H1 (cell line): Measurements from ENCODE around the gene P3H3. TPM values are rescaled to one million over a fixed set of nuclear protein-coding genes. Genes with fewer than 3 reads are reported as not detected.

Experiments used
- CTCF ChIA-PET: fragments of 300-600 bp; sonication (Branson Sonifier 250); formaldehyde crosslinking; loops from one replicate; lab custom pipeline; 2021; ENCODE audit not compliant: partially characterized antibody; lab: Charles Lee
- POLR2A ChIA-PET: fragments of 300-600 bp; sonication (Branson Sonifier 250); formaldehyde crosslinking; loops from one replicate; lab custom pipeline; 2021; ENCODE audit warnings: inconsistent platforms; ENCODE audit not compliant: partially characterized antibody; lab: Charles Lee
- DNase-seq, 2 experiments: peaks; one replicate each; pipeline versions ENCODE4 v3.0.0 to v3.0.0-alpha.2; 2010 to 2022; ENCODE audit warnings: low spot score in 2 of 2, low read depth in 1 of 2, mixed read lengths in 1 of 2
- FAIRE-seq: peaks from 2 replicates; lab custom pipeline; 2011; peaks lifted over from hg19 to GRCh38; lab: Jason Lieb, UNC
- H2AFZ ChIP-seq: 2 replicates; pipeline ENCODE4 v1.8.1; 2012; ENCODE audit warnings: low read length, inconsistent platforms
- H2AK5ac ChIP-seq: 2 replicates; pipeline ENCODE4 v1.6.1; 2013; ENCODE audit warnings: low read depth, low read length
- H2BK120ac ChIP-seq: replicated peaks from 2 replicates; pipeline ENCODE3; 2013; ENCODE audit warnings: low read depth, low read length, inconsistent platforms
- H2BK12ac ChIP-seq: 2 replicates; pipeline ENCODE4 v1.6.1; 2013; ENCODE audit warnings: low read depth, low read length
- H2BK15ac ChIP-seq: 2 replicates; pipeline ENCODE4 v1.6.1; 2013; ENCODE audit warnings: low read length
- H2BK20ac ChIP-seq: 2 replicates; pipeline ENCODE4 v1.6.1; 2013; ENCODE audit warnings: low read length
- H2BK5ac ChIP-seq: 2 replicates; pipeline ENCODE4 v1.6.1; 2013; ENCODE audit warnings: low read depth, low read length
- H3K14ac ChIP-seq: 2 replicates; pipeline ENCODE4 v1.6.1; 2013; ENCODE audit warnings: inconsistent platforms; ENCODE audit not compliant: insufficient read length
- H3K18ac ChIP-seq: 2 replicates; pipeline ENCODE4 v1.6.1; 2013; ENCODE audit warnings: low read length; ENCODE audit errors: extremely low read depth
- H3K23ac ChIP-seq: 2 replicates; pipeline ENCODE4 v1.6.1; 2013; ENCODE audit warnings: inconsistent platforms; ENCODE audit not compliant: insufficient read length
- H3K23me2 ChIP-seq: 2 replicates; pipeline ENCODE4 v1.6.1; 2013; ENCODE audit warnings: low read depth, low read length
- H3K27ac ChIP-seq: 2 replicates; pipeline ENCODE4 v1.6.1; 2011; ENCODE audit warnings: low read depth, low read length, inconsistent platforms
- H3K27me3 ChIP-seq, 4 experiments: replicated peaks in 1 of 4; 1 replicate in 1 of 4; 2 replicates in 3 of 4; pipeline versions ENCODE4 v1.6.1 to v1.8.1; 2011 to 2013; ENCODE audit warnings: low read length in 3 of 4, mild to moderate bottlenecking in 3 of 4, inconsistent platforms in 2 of 4, mixed read lengths in 2 of 4, moderate library complexity in 1 of 4; ENCODE audit not compliant: control insufficient read depth in 3 of 4, insufficient read depth in 3 of 4; ENCODE audit errors: extremely low read depth in 1 of 4
- H3K36me3 ChIP-seq, 4 experiments: 2 replicates each; pipeline versions ENCODE4 v1.6.1 to v1.8.1; 2011 to 2013; ENCODE audit warnings: mild to moderate bottlenecking in 4 of 4, low read length in 3 of 4, moderate library complexity in 2 of 4, control low read depth in 1 of 4, inconsistent platforms in 1 of 4; ENCODE audit not compliant: insufficient read depth in 4 of 4, control insufficient read depth in 2 of 4
- H3K4ac ChIP-seq: replicated peaks from 2 replicates; pipeline ENCODE3; 2013; ENCODE audit warnings: low read length, low read depth, mixed read lengths, inconsistent platforms; ENCODE audit not compliant: insufficient read length
- H3K4me1 ChIP-seq, 4 experiments: replicated peaks in 1 of 4; 1 replicate in 1 of 4; 2 replicates in 3 of 4; pipeline versions ENCODE4 v1.6.1 to v1.8.1; 2011 to 2013; ENCODE audit warnings: low read length in 3 of 4, inconsistent platforms in 2 of 4, mixed read lengths in 1 of 4; ENCODE audit not compliant: insufficient read depth in 4 of 4, control insufficient read depth in 3 of 4
- H3K4me2 ChIP-seq, 2 experiments: 2 replicates each; pipeline versions ENCODE4 v1.6.1 to v1.8.1; 2011 to 2013; ENCODE audit warnings: low read depth in 2 of 2, low read length in 2 of 2, control low read depth in 1 of 2, inconsistent platforms in 1 of 2, mild to moderate bottlenecking in 1 of 2; ENCODE audit not compliant: insufficient read depth in 1 of 2
- H3K4me3 ChIP-seq, 4 experiments: fragments of 200-600, 300-600 bp in 1 of 4; sonication (generic), shearing (Covaris generic), sonication (Bioruptor Twin) in 1 of 4; 2 replicates each; pipeline versions ENCODE4 v1.5.1 to v1.8.1; 2011 to 2016; ENCODE audit warnings: low read length in 4 of 4, low read depth in 3 of 4, control low read depth in 2 of 4, inconsistent platforms in 2 of 4, mild to moderate bottlenecking in 2 of 4, mixed read lengths in 1 of 4, moderate library complexity in 1 of 4; ENCODE audit not compliant: insufficient read depth in 2 of 4; ENCODE audit errors: extremely low read depth in 1 of 4
- H3K56ac ChIP-seq: replicated peaks from 2 replicates; pipeline ENCODE3; 2013; ENCODE audit warnings: low read depth, mild to moderate bottlenecking, mixed read lengths, low read length, inconsistent platforms; ENCODE audit not compliant: insufficient read length
- H3K79me1 ChIP-seq: 2 replicates; pipeline ENCODE4 v1.6.1; 2013; ENCODE audit warnings: low read depth, low read length, control low read depth
- H3K79me2 ChIP-seq, 2 experiments: 2 replicates each; pipeline versions ENCODE4 v1.6.1 to v1.8.1; 2012 to 2013; ENCODE audit warnings: low read length in 2 of 2, mild to moderate bottlenecking in 2 of 2, inconsistent platforms in 1 of 2; ENCODE audit not compliant: insufficient read depth in 2 of 2, control insufficient read depth in 1 of 2
- H3K9ac ChIP-seq, 4 experiments: replicated peaks in 1 of 4; 1 replicate in 1 of 4; 2 replicates in 3 of 4; pipeline versions ENCODE4 v1.6.1 to v1.8.1; 2011 to 2013; ENCODE audit warnings: low read depth in 3 of 4, low read length in 3 of 4, control low read depth in 2 of 4, mild to moderate bottlenecking in 2 of 4, moderate library complexity in 2 of 4, inconsistent platforms in 1 of 4; ENCODE audit errors: extremely low read depth in 1 of 4
- H3K9me3 ChIP-seq, 2 experiments: 2 replicates each; pipeline versions ENCODE4 v1.6.1 to v1.8.1; 2012 to 2013; ENCODE audit warnings: mild to moderate bottlenecking in 2 of 2, moderate library complexity in 2 of 2, control low read depth in 1 of 2, inconsistent platforms in 1 of 2, low read depth in 1 of 2, low read length in 1 of 2, mixed read lengths in 1 of 2; ENCODE audit not compliant: insufficient read depth in 2 of 2
- H4K20me1 ChIP-seq, 2 experiments: replicated peaks in 1 of 2; 2 replicates each; pipeline versions ENCODE3 to v1.8.1; 2011 to 2013; ENCODE audit warnings: inconsistent platforms in 2 of 2, low read length in 2 of 2, mild to moderate bottlenecking in 1 of 2; ENCODE audit not compliant: insufficient read depth in 2 of 2, control insufficient read depth in 1 of 2
- H4K5ac ChIP-seq: 2 replicates; pipeline ENCODE4 v1.6.1; 2013; ENCODE audit warnings: low read length, low read depth, mixed read lengths, inconsistent platforms; ENCODE audit not compliant: insufficient read length
- H4K8ac ChIP-seq: 2 replicates; pipeline ENCODE4 v1.8.0; 2013; ENCODE audit warnings: mild to moderate bottlenecking, moderate library complexity, low read length, inconsistent platforms; ENCODE audit not compliant: insufficient read depth; ENCODE audit errors: extremely low read depth
- H4K91ac ChIP-seq: replicated peaks from 2 replicates; pipeline ENCODE3; 2013; ENCODE audit warnings: low read length, mixed read lengths, inconsistent platforms; ENCODE audit not compliant: insufficient read length
- ASH2L ChIP-seq: fragments of 200-600, 300-600 bp; sonication (generic); IDR thresholded peaks from one replicate; pipeline ENCODE4 v1.7.1; 2017; ENCODE audit warnings: low read length
- CREB1 ChIP-seq: IDR thresholded peaks from 2 replicates; pipeline ENCODE4 v1.6.1; 2012; ENCODE audit warnings: inconsistent platforms
- MAFK ChIP-seq: IDR thresholded peaks from 2 replicates; pipeline ENCODE4 v1.6.1; 2012; ENCODE audit warnings: low read depth, mild to moderate bottlenecking, improper control_type of control experiment, low read length
- POU5F1 ChIP-seq: IDR thresholded peaks from 2 replicates; pipeline ENCODE4 v1.6.1; 2011; ENCODE audit warnings: low read depth, mild to moderate bottlenecking, low read length, moderate library complexity
- WGBS, 2 experiments: shearing (Covaris generic) in 1 of 2; methylation state at CpG; one replicate each; pipeline versions ENCODE4 v1.1.6 to v1.1.7; 2013 to 2015; ENCODE audit warnings: low lambda C conversion rate in 2 of 2, mixed read lengths in 2 of 2, inconsistent platforms in 1 of 2, low coverage in 1 of 2, missing lambda C conversion rate in 1 of 2; ENCODE audit not compliant: insufficient replicate concordance in 2 of 2, insufficient coverage in 1 of 2, insufficient read length in 1 of 2; ENCODE audit errors: extremely low coverage in 1 of 2, missing lambda C conversion rate in 1 of 2; 5-methylcytosine and 5-hydroxymethylcytosine counted together
- polyA plus RNA-seq, 7 experiments: library from polyadenylated mRNA; depleted of rRNA in 3 of 7; stranded (reverse) in 5 of 7; unstranded in 2 of 7; fragments of >200 nt in 5 of 7; fragments of 200-250 nt in 2 of 7; gene quantifications; 1 replicate in 5 of 7; 2 replicates in 1 of 7; 4 replicates in 1 of 7; pipeline versions ENCODE4 v1.2.1 to v1.2.3, GENCODE V29; 2011 to 2013; ENCODE audit warnings: missing spikeins in 2 of 7, mixed read lengths in 2 of 7
- total RNA-seq: library from RNA; stranded (reverse); fragmentation: NEBNext Ultra II Directional; extraction: Animal tissue kit (Norgen Biotek cat#: 25700); gene quantifications from 2 replicates; pipeline ENCODE4 v1.2.1, GENCODE V29; 2021

P3H3 gene
- total and polyA plus RNA-seq, 2 of the 8 experiments (the other 6 are each of a cell fraction or from before 2014, with no cell fraction given), result 22.9 to 43.5 TPM

- Histone ChIP-seq H3K14ac (no peak overlapping the region), H2BK12ac (no peak overlapping the region), H3K4me1 (peaks cover 0 to 3% (median 2%) of the 10 kb centered on the region in 4 experiments; a peak in 1 of 7 replicates), H3K9ac (no peak overlapping the region), H3K4ac (no peak overlapping the region), H3K4me2 (no peak overlapping the region), H2BK20ac (no peak overlapping the region), H3K23ac (no peak overlapping the region), H3K27me3 (no peaks in the 10 kb centered on the region), H3K9me3 (no peaks in the 10 kb centered on the region), H4K91ac (no peak overlapping the region), H2BK15ac (no peak overlapping the region), H3K36me3 (peaks cover 22 to 55% (median 40%) of the 10 kb centered on the region in 4 experiments), H3K23me2 (no peaks in the 10 kb centered on the region), H2BK120ac (no peak overlapping the region), H3K4me3 (no peak overlapping the region), H4K20me1 (peaks cover 6 to 8% of the 10 kb centered on the region in 2 experiments), H3K56ac (no peak overlapping the region), H4K8ac (no peak overlapping the region), H2AFZ (no peak overlapping the region), H3K27ac (no peak overlapping the region; the same call in 1 of the 2 replicates), H3K79me2 (no peaks in the 10 kb centered on the region), H3K79me1 (no peaks in the 10 kb centered on the region), H2BK5ac (no peak overlapping the region; the same call in 1 of the 2 replicates), H4K5ac (no peak overlapping the region), H3K18ac (no peak overlapping the region), H2AK5ac (no peak overlapping the region)
- DNase-seq (no peak), FAIRE-seq (no peak)
- ChIA-PET CTCF (interaction anchor here (0.8 to 23.7 kb wide), 10 partner anchors 4 to 84 kb away, joined by 3 to 532 read pairs (median 30); partner anchors contain the start of genes CD4, CDCA3, GNB3 and GPR162), POLR2A (interaction anchor here (1.3 to 27.1 kb wide), 5 partner anchors 6 to 106 kb away, joined by 3 to 588 read pairs (median 388); partner anchors contain the start of genes C12orf57, CDCA3, GNB3 and GPR162)
- WGBS, 2 experiments, result 94% methylated on average over 26 of the region's 26 CpGs; no CpG with 5 or more reads in 1 of the 2 experiments
- no peak for TF ChIP-seq CREB1
- TF ChIP-seq MAFK, result no peak
- no peak for TF ChIP-seq ASH2L
- TF ChIP-seq POU5F1, result no peak
Measured at GRCh38 chr12:6837370-6838060, 9.3 kb downstream of the P3H3 start.
